ENCODE results near the gene PROZ. TPM values are rescaled to one million over a fixed set of nuclear protein-coding genes. Genes with fewer than 3 reads are reported as not detected.

The PROZ gene
- total RNA-seq, 1 donor from 2014 or later: not detected

- H3K27me3 Mint-ChIP-seq: peaks cover 2% of the 10 kb centered on the region
- H3K4me1 Mint-ChIP-seq (ENCODE audit: low read depth): peaks cover 14% of the 10 kb centered on the region
- H3K27ac Mint-ChIP-seq: no peak overlapping the region
- TF ChIP-seq CTCF (IDR thresholded peaks at IDR 0.05; ENCODE audit: unreplicated experiment): no peak
- no peak overlapping the region for H3K4me3 Mint-ChIP-seq (ENCODE audit: low read depth)
- no peaks in the 10 kb centered on the region for H3K9me3 Mint-ChIP-seq (ENCODE audit: low read depth)
- no peak for DNase-seq (ENCODE audit: low spot score, unreplicated experiment)
- H3K36me3 Mint-ChIP-seq (ENCODE audit: insufficient read depth): peaks cover 5% of the 10 kb centered on the region
These were observed 31.9 kb upstream of the PROZ start for GRCh38 chr13:113126265-113127150.

- H3K9me3 Mint-ChIP-seq (ENCODE audit: low read depth): no peaks in the 10 kb centered on the region
- H3K4me3 Mint-ChIP-seq (ENCODE audit: low read depth): no peak overlapping the region
- peaks cover 2% of the 10 kb centered on the region for H3K27me3 Mint-ChIP-seq
These were observed 29.0 kb upstream of the PROZ start for GRCh38 chr13:113129480-113129879.

GRCh38 chr13:113129921-113130750 lies 28.3 kb upstream of the PROZ start:
- no peak for TF ChIP-seq CTCF (IDR thresholded peaks at IDR 0.05; ENCODE audit: unreplicated experiment)
- H3K9me3 Mint-ChIP-seq (ENCODE audit: low read depth): no peaks in the 10 kb centered on the region
- peaks cover 5% of the 10 kb centered on the region for H3K36me3 Mint-ChIP-seq (ENCODE audit: insufficient read depth)
- H3K27me3 Mint-ChIP-seq: peaks cover 2% of the 10 kb centered on the region
- no peak overlapping the region for H3K27ac Mint-ChIP-seq
- no peak overlapping the region for H3K4me3 Mint-ChIP-seq (ENCODE audit: low read depth)
- peak; percentile 7 for DNase-seq (ENCODE audit: low spot score, unreplicated experiment)
- peaks cover 2% of the 10 kb centered on the region for H3K4me1 Mint-ChIP-seq (ENCODE audit: low read depth)

More at GRCh38 chr13:113129480-113129879, 29.0 kb upstream of the PROZ start:
- Mint-ChIP-seq H3K27ac (no peak overlapping the region), H3K36me3 (ENCODE audit: insufficient read depth) (peaks cover 5% of the 10 kb centered on the region), H3K4me1 (ENCODE audit: low read depth) (peaks cover 2% of the 10 kb centered on the region)
- no peak for DNase-seq (ENCODE audit: low spot score, unreplicated experiment)
- no peak for TF ChIP-seq CTCF (IDR thresholded peaks at IDR 0.05; ENCODE audit: unreplicated experiment)

GRCh38 chr13:113135281-113135760 lies 23.1 kb upstream of the PROZ start:
- Mint-ChIP-seq H3K4me3 (ENCODE audit: low read depth) (no peak overlapping the region), H3K27me3 (no peaks in the 10 kb centered on the region), H3K9me3 (ENCODE audit: low read depth) (no peaks in the 10 kb centered on the region), H3K4me1 (ENCODE audit: low read depth) (peaks cover 22% of the 10 kb centered on the region), H3K27ac (no peak overlapping the region), H3K36me3 (ENCODE audit: insufficient read depth) (no peaks in the 10 kb centered on the region)
- no peak for TF ChIP-seq CTCF (IDR thresholded peaks at IDR 0.05; ENCODE audit: unreplicated experiment)
- DNase-seq (ENCODE audit: low spot score, unreplicated experiment): no peak

GRCh38 chr13:113137691-113138298 lies 20.7 kb upstream of the PROZ start:
- peaks cover 22% of the 10 kb centered on the region for H3K4me1 Mint-ChIP-seq (ENCODE audit: low read depth)
- TF ChIP-seq CTCF (IDR thresholded peaks at IDR 0.05; ENCODE audit: unreplicated experiment): no peak
- H3K27me3 Mint-ChIP-seq: no peaks in the 10 kb centered on the region
- H3K9me3 Mint-ChIP-seq (ENCODE audit: low read depth): no peaks in the 10 kb centered on the region
- peak overlapping the region; percentile 94 for H3K27ac Mint-ChIP-seq
- H3K4me3 Mint-ChIP-seq (ENCODE audit: low read depth): no peak overlapping the region
- no peak for DNase-seq (ENCODE audit: low spot score, unreplicated experiment)
- no peaks in the 10 kb centered on the region for H3K36me3 Mint-ChIP-seq (ENCODE audit: insufficient read depth)
